NOMO-1 treated with DMSO at 0.1 percent for 48 hours (cell line): ENCODE data around the gene HNRNPL.
"Not testable (repeated sequence)": the region's sequence is repeated elsewhere in the genome, so short reads cannot be mapped to it uniquely, and the experiment has no call there.

Experiments
- DNase-seq: peaks from one replicate; lab custom pipeline; 2025; ENCODE audit not compliant: unreplicated experiment; lab: John Stamatoyannopoulos, UW

Gene HNRNPL

DNA sequence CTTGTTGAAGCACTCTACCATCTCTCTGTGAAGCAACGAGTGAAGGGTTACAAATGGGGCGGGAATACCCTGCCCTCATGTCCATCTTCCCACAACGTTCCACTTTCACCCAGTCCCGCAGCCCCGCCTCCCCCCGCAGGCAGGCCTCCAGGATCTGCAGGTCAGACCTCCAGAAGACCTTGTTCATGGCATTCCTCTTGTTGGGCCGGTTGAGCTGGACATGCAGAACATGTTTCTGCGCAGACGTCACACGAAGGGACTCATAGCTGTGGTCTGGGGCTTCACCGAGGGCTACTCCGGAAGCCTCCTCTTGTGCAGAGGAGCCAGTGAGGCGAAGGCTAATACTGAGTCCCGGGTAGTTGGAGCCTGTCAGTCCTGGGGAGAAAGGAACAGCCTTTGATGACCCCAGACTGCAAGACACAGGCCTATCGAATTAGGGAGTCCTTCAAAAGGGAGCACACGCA lies 18.6 kb downstream of the HNRNPL start:
- peak; percentile 30 for DNase-seq

DNA sequence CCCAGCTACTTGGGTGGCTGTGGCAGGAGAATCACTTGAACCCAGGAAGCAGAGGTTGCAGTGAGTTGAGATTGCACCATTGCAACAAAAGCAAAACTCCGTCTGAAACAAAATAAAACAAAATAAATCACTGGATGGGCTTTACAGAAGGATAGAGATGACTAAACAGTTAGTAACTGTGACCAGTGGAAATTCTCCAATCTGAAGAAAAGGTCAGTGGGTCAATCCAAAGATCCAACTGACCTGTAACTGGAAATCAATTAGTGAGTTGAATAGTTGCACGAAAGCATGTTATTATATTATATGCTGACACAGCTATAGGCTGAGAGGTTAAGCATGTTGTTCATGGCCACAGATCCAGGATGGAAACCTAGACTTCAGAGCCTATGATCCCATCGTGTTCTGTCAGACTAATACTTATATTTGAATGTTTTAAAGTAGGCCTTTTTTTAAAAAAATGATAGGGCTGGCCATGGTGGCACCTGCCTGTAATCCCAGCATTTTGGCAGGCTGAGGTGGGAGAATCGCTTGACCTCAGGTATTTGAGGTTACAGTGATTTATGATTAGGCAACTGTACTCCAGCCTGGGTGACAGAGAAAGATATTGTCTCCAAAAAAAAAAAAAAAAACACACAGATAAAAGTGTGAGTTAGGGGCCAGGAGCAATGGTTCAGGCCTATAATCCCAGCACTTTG lies 19.6 kb downstream of the HNRNPL start:
- no peak for DNase-seq

DNA sequence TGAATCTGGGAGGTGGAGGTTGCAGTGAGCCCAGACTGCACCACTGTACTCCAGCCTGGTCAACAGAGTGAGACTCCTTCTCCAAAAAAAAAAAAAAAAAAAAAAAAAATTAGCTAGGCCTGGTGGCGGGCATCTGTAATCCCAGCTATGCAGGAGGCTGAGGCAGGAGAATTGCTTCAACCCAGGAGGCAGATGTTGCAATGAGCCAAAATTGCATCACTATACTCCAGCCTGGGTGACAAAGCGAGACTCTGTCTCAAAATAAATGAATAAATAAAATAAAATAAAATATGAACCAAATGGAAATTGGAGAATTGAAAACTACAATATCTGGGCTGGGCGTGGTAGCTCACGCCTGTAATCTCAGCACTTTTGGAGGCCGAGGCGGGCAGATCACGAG lies 20.6 kb downstream of the HNRNPL start:
- DNase-seq = peak; percentile 22

DNA sequence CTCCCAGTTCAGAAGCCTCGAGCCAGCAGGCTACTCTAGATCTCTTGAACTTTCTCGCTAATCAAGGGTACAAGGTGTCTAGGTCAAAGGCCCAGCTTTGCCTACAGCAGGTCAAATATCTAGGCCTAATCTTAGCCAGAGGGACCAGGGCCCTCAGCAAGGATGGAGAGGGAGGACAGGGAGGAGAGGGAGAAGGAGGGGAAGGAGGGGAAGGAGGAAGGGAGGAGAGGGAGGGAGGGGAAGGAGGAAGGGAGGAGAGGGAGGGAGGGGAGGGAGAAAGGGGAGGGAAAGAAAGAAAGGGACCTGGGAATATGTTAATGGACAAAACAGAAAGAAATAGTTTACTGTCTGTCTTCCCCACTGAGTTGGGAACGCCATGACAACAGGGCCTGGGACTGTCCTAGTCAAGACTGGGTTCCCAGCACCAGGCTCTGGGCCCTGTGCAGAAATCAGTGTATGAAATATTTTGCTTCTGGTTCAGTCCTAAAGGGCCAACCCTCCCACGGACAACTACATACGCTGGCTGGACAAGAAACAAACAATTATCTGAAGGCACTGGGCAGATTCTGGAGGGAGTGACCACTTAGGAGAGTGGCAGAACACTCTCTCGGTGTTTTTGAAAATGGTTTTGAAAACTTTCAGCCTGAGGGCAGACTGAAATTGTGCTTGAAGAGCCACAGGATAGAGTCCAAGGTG lies 22.8 kb downstream of the HNRNPL start:
- no peak for DNase-seq

DNA sequence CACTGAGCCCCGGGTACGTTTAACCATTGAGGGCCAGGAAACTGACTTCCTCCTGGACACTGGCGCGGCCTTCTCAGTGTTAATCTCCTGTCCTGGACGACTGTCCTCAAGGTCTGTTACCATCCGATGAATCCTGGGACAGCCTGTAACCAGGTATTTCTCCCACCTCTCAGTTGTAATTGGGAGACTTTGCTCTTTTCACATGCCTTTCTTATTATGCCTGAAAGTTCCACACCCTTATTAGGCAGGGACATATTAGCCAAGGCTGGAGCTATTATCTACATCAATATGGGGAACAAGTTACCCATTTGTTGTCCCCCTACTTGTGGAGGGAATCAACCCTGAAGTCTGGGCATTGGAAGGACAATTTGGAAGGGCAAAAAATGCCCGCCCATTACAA lies 23.9 kb downstream of the HNRNPL start:
- DNase-seq = not testable (repeated sequence)

DNA sequence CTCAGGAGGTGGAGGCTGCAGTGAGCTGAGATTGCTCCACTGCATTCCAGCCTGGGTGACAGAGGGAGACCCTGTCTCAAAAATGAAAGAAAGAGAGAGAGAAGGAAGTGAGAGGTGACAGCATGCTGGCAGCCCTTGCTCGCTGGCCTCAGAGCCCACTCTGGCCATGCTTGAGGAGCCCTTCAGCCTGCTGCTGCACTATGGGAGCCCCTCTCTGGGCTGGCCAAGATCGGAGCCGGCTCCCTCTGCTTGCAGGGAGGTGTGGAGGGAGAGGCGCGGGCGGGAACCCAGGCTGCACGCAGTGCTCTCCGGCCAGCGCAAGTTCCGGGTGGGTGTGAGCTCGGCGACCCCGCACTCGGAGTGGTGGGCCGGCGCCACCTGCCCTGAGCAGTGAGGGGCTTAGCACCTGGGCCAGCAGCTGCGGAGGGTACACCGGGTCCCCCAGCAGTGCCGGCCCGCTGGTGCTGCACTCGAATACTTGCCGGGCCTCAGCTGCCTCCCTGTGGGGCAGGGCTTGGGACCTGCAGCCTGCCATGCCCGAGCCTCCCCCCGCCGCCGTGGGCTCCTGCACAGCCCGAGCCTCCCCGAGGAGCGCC lies 28.5 kb downstream of the HNRNPL start:
- not testable (repeated sequence) for DNase-seq

DNA sequence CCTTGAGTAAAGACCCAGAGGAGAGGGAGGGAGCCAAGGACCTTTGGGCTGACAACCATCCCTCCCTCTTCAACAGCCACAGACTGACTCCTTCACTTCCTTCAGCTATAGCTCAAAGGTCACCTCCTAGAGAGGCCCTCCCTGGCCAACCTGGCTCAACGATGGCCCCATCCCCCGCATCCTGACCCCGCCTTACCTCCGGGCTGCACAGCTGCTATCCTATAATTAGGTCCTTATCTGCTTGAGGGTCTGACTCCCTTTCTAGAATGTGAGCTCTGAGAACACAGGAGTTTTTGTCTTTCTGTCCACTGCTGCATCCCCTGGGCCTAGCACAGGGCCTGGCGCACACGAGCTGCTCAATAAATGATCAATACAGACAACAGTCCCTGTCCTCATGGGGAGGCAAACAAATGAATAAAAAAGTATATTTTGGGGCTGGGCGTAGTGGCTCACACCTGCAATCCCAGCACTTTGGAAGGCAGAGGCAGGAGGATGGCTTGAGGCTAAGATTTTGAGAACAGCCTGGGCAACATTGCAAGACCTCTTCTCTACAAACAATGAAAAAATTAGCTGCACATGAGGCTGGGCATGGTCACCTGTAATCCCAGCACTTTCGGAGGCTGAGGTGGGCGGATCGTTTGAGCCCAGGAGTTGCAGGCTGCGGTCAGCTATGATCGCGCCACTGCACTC lies 30.4 kb downstream of the HNRNPL start:
- DNase-seq = no peak

DNA sequence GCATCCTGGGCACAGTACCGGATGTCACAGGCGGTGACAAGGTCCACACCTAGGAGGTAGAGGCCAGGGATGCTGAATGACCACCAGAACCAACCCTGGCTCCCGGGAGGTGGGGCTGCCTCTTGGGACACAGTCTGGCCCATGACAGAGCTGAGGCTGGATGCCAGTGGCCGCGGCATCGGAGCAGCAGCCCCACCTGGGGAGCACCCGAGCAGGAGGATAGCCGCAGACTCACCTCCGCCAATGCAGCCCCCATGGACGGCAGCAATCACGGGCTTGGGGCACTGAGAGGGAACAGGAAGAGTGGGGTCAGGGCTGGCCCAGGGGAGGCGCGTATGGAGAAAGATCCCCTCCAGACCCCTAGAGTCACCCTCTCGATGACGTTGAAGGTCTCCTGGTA lies 32.7 kb downstream of the HNRNPL start:
- no peak for DNase-seq

DNA sequence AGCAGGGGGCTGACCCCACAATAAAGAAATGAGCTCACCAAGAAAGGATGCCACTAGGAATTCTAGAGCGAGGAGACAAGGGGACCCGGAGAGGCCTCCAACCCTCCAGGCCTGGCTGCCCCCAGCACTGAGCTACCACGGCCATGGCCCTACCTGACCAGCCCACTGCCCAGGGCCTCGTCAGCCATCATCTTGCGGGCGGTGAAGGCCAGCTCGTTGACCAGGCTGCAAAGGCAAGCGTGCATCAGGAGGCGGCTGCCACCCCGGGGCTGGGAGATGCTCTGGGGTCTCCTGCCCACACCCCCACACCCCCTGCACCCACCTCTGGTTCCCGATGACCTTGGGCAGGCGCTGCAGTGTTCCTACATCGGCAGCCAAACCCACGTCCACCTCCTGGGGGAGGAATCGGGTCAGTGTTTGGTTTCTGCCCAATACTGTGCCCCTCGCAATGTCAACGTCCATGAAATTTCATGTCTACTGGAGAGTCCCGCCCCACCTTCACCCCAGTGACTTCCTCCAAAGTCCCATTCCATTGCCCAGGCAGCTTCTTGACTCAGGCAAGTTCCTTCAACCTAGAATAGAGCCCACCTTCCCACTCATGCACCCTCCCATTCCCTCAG lies 33.5 kb downstream of the HNRNPL start:
- no peak for DNase-seq

DNA sequence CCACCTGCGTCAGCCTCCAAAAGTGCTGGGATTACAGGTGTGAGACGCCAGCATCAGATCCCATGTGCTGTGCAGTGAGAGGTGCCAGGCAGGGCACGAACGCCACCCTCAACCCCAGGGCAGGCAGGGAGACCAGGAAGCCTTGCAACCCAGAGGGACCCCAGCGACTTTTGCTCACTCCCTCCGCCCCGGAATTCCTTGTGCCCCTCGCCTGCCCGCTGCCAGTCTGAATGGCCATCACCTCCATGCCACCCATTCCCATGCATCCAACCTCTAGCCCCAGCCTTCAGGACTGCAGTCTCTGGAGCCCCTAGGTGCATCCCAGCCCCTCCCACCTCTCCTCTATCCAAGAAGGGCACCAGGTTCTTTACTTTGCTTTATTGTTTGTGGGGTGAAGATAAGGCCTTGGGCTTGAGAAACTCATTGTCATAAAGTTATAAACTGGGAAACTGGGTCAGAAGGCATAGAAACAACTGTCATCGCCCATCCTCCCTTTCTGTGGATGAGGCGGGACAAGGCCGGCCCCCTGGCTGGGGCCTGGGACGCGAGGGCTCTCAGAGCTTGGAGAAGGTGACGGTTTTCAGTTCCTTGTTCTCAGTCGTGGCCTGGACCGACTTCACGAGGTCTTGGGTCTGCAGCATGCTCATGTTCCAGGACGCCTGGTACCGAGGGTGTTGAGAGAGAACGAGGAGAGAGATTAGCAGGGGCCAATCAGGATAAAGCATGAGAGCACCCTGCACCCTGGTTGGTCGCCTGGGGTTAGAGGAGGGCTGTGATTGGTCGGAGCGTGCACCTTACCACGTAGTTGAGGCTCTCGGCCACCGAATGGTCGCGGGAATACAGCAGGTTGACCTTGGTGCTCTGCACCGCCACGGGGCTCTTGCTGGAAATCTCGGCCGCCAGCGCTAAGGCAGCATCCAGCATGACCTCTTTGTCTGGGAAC lies 34.5 kb downstream of the HNRNPL start:
- no peak for DNase-seq

DNA sequence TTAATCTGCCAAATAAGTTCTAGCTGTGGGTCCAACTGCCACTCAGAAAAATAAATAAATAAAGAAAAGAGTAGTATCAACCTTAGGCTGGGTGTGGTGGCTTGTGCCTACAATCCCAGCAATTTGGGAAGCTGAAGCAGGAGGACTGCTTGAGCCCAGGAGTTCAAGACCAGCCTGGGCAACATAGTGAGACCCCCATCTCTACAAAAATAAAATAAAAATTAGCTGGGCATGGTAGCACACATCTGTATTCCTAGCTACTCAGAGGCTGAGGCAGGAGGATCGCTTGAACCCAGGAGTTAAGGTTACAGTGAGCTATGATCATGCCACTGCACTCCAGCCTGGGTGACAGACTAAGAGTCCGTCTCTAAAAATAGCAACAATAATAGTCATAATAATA lies 35.9 kb downstream of the HNRNPL start:
- not testable (repeated sequence) for DNase-seq

DNA sequence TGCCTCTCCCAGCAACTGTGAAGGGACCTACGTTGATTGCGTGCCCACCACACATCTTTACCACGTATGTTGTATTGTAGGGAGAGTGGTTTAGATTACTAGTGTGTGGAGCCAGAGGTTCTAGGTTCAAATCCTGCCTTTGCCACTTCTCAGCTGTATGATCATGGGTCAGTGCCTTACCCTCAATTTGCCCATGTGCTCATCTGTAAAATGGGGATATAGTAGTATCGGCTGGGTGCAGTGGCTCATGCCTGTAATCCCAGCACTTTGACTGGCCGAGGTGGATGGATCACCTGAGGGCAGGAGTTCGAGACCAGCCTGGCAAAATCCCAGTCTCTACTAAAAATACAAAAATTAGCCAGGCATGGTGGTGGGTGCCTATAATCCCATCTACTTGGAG lies 36.5 kb downstream of the HNRNPL start:
- DNase-seq = no peak

DNA sequence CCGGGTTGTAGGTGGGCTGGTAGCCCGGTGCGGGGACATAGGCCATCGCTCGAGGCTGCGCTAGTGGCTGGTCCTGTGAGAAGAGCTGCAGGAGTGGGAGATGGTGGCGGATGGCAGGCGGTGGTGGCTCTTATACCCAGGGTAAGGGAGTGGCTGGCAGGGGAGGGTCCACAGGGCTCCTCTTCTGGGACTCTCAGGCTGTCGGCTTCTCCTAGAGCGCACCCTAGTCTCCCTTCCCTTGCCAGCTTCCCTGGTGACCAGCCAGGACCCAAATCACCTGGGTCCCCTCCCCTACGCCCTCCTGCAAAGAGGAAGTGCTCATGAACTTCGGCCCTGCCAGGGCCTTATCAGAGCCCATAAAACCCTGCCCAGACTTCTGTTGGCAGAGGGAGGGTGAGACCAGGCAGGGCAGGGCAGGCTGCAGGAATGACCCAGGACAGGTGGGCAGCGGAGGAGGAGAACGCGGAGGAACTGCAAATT lies 36.9 kb downstream of the HNRNPL start, which contains the start of gene LGALS4:
TSS of gene LGALS4 (minus strand) at position 105 of the 480 bp plus-strand sequence. CDS start at position 46, 59 bp downstream.
- DNase-seq = no peak

DNA sequence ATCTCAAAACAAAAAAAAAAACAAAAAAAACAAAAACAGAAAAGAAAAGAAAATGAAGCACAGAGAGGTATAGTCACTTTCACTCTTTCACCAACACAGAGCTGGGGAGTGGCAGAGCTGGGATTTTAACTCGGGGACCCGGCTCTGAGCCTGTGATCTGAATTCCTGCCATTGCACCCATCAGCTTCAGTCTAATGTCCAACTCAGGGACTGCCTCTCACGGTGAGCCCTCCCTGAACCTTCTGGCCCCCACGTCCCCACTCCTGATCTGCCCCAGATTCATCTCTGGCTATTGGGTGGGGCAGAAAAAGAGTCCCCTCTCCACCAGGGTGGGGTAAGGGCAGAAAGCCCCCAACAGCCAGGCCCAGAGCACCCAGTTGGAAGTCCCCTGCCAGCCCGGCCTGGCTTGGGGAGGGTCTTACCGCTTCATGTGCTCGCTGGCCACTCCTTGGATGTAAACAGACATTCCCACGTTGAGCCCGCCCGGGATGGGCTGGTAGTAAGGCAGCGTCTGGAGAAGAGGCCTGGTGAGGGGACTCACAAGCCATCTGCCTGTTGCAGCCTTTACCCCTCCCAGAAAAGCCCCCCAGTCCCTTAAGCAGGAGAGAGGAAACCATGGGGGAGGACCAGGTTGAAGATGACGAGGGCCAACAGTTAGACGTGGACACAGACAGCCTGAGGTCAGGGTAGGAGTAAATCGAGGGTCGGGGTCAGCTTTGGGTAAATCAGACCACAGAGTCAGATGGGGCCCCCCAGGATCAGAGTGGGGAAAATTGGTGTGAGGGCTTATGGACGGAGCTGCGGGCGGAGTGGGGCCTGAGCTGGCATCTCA lies 37.6 kb downstream of the HNRNPL start:
- no peak for DNase-seq

DNA sequence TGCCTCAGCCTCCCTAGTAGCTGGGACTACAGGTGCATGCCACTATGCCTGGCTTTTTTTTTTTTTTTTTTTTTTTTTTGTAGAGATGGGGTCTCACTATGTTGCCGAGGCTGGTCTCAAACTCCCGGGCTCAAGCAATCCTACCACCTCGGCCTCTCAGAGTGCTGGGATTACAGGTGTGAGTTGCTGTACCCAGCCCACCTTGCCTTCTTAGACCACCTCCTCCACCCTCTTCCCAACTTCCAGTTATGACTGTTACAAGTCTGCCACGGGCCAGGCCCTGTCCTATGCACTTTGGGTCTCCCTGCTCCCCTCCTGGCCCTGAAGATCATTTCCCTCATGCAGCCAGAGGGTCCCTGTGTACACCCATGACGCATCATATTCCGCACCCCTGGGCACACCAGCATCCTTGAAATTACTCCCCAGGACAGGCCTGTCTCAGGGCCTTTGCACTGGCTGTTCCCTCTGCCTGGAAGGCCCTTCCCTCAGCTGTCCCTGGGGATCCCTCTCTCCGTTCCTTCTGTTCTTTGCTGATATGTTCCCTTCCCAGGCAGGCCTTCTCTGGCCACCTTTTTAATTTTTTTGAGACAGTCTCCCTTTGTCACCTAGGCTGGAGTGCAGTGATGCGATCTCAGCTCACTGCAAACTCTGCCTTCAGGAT lies 40.1 kb downstream of the HNRNPL start:
- no peak for DNase-seq

DNA sequence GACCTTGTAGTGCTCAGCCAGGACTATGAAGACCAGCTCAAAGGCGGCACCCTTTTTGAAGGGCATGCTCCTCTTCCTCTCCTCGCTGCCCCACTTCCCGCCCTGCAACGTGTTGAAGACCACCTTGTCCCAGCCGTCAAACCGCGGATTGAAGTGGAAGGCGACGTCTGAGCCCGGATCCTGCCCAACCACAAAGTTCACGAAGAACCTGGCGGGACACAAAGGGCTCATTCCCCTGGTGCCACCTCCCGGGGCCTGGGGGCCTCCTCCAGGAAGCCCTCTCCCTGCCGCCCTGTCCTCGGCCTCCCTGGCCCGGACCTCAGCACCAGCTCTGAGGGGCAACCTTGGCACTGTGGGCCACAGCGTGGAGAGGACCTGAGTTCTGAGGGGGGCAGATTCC lies 41.0 kb downstream of the HNRNPL start:
- DNase-seq = no peak

DNA sequence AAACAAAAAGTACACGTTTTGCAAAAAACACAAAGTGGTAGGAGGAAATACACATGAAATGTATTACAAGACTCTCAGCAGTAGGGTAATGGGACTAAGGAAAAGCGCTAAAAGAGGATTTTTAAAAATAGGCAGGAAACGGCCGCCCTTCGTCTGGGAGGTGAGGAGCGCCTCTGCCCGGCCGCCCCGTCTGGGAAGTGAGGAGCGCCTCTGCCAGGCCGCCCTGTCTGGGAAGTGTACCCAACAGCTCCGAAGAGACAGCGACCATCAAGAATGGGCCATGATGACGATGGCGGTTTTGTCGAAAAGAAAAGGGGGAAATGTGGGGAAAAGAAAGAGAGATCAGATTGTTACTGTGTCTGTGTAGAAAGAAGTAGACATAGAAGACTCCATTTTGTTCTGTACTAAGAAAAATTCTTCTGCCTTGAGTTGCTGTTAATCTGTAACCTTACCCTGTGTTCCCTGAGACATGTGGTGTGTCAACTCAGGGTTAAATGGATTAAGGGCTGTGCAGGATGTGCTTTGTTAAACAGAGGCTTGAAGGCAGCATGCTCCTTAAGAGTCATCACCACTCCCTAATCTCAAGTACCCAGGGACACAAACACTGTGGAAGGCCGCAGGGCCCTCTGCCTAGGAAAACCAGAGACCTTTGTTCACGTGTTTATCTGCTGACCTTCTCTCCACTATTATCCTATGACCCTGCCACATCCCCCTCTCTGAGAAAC lies 42.2 kb downstream of the HNRNPL start:
- not testable (repeated sequence) for DNase-seq

DNA sequence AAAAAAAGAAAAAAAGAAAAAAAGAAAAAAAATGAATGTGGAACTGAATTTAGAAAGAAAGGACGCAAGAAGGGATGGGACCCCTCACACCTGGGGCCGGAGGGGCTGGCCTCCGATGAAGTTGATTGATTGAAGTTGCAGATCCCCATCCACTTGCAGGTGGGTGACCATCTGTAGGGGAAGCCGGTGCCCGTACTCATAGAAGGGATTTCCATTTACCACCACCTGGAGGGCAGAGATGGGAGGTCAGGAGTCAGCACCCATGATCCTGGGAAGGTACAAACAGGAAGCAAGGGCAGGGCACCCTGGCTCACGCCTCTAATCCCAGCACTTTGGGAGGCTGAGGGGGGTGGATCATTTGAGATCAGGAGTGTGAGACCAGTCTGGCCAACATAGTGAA lies 43.4 kb downstream of the HNRNPL start:
- DNase-seq = no peak
